CD4-positive, alpha-beta T cell treated with Interleukin-15 for 4 hours (primary cell): ENCODE measurements around the gene ARSG.
A peak's percentile ranks its signal among the peaks of the same experiment; 100 is the strongest.

Experiments used
- DNase-seq: peaks from one replicate; pipeline ENCODE4 v3.0.0-alpha.2; 2020; ENCODE audit warnings: low spot score

ARSG gene

DNA sequence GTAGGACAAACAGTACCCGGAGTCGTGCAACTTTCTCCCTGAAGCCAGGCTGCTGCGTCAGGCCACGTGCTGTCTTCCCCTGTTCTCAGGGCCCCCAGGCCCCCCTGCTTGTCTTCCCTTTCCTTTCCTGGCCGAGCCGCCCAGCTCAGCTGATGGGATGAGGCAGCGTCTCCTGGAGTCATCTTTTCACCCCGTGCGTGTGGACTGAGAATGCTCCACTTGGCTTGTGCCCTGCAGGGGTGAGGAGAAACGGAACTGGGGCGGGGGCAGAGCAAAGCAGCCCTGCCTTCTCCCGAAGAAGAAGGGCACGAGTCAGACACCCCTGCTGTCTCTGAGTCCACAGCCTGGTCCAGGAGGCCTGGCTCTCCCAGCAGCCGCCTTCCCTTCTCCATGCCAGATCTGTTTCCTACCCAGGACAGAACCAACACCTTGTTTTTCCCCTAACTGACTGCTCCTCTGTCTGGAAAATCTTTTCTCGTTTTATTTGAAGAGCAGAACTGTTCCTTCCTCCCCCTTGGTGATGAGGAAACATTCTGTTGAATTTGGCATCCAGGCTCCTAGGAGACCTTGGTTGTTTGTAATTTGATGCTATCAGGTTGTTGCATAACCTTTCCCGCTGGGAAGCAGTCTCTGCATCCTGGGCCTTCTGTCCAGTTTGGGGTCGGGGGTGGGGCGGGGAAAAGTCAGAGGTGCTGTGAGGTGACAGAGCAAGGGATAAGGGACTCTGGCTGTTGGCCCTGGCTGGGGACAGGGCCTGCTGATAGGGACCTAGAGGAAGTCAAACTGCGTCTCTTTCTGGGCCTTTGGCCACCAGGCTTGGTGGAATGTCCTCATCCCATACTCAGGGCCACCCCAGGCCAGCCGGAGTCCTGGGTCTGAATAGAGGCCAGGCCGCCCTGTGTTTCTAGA is 87.2 kb downstream of the ARSG start:
- DNase-seq, result no peak

DNA sequence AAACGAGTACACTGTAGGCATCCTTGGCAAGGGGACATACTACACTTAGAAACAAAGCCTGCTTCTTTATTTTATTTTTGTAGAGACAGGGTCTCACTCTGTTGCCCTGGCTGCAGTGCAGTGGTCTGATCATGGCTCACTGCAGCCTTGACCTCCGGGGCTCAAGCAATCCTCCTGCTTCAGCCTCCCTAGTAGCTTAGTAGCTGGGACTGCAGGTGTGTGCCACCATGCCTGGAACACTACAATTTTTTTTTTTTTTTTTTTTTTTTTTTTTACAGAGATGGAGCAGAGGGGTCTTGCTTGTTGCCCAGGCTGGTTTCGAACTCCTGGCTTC is 87.8 kb downstream of the ARSG start:
- DNase-seq, result no peak

DNA sequence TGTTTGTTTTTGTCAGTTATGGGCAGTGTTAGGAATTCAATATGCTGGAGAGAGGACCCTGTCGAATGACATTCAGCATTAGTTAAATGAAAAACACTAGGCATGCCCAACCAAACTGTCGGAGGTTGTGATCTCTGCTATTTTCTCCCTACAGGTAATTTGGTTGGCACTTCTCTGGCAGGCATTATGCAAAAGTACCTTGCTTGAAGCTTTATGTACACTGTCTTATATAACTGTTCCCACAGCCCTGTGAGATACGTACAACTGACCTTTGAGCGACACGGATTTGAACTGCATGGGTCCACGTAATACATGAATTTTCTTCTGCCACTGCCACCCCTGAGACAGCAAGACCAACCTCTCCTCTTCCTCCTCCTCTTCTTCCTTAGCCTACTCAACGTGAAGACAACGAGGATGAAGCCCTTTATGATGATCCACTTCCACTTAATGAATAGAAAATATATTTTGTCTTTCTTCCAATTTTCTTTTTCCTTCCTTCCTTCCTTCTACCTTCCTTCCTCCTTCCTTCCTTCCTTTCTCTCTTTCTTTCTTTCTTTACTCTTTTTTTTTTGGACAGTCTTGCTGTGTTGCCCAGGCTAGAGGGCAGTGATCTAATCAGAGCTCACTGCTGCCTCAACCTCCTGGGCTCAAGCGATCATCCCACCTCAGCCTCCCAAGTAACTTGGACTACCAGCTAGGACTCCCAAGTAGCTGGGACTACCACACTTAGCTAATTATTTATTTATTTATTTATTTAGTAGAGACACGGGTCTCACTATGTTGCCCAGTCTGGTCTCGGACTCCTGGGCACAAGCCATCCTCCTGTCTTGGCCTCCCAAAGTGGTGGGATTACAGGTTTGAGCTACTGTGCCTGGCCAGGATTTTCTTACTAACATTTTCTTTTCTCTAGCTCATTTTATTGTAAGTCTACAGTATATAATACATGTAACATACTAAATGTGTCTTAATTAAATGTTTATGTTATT is 88.7 kb downstream of the ARSG start:
- no peak for DNase-seq

- DNase-seq, result no peak
These were observed 90.0 kb downstream of the ARSG start for GRCh38 chr17:68381076-68381900.

DNA sequence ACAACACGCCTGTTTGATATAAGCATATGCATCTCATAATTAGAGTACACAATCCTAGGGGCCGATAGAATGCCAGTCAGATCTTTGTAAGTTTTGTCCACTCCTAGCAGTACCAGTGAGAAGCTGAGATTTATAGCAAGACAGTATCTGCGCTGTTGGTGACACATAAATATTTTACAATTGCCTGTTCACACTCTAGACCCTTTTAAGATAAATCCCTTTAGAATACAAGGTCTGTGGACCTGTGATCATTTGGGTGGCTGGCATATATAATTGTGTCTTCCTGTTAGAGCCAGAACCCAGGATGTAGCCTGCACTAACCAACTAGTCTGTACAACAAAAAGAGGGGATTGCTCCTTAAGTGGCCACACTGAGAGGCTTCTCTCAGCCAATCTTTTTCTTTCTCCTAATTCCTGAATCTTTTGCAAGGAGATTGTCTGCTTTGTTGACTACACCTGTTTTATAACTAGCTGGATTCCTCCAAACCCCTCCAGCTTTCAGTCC is 91.3 kb downstream of the ARSG start:
- no peak for DNase-seq

DNA sequence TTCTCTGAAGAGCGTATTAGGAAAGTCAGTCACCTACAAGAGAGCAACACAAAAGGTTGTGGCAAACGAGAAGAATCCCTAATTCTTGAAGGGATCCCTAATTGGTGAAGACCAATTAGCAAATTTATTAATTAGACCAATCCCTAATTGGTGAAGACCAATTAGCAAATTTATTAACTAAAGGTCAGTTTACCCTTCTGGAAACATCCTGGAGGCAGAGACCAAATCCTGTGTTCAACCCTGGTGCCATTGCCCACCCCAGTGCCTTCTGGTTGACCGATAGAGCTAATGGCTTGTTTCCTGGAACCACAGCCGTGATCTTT is 91.8 kb downstream of the ARSG start:
- no peak for DNase-seq

DNA sequence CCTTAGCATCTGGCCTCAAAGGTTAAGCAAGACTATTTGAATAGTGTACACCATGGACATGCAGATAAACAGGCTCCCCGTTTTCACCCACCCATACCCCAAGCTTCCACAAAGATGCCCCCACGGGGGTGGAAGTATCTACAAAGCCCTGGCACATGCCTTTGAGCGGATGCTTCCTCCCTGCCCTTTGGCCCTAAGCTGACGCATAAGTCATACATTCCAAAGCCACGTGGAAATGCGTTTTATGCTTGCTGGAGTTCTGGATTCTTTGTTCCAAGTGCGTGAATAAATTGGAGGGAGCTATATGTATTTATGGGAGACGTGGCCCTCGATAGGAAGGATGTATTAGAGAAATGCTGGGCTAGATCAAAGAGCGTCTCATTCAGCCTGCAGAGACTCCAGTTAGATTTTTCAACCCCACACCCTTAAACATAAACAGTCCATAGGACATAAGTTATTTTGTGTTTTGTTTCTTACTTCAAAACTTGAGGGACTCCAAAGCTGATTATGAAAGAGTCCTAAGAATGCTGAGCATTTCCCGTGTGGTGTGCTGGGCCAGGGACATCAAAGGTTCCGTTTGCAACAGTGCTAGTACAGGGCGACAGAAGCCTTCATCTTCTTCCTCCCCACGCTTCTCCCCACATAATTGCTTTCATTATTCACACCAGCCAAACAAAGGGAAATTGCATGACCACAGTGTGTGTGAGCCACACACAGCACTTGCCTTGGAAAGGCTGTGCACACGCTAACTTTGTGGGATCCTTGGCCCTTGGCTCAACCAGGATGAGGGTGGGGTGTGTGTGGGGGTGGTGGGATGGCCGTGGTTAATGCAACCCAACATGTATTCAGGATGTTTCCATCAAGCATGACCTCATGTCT is 92.4 kb downstream of the ARSG start:
- peak; percentile 27 for DNase-seq

- DNase-seq, result no peak
These were observed 93.2 kb downstream of the ARSG start for GRCh38 chr17:68384471-68384870.

GRCh38 chr17:68384941-68385340 is 93.6 kb downstream of the ARSG start:
- DNase-seq, result no peak

DNA sequence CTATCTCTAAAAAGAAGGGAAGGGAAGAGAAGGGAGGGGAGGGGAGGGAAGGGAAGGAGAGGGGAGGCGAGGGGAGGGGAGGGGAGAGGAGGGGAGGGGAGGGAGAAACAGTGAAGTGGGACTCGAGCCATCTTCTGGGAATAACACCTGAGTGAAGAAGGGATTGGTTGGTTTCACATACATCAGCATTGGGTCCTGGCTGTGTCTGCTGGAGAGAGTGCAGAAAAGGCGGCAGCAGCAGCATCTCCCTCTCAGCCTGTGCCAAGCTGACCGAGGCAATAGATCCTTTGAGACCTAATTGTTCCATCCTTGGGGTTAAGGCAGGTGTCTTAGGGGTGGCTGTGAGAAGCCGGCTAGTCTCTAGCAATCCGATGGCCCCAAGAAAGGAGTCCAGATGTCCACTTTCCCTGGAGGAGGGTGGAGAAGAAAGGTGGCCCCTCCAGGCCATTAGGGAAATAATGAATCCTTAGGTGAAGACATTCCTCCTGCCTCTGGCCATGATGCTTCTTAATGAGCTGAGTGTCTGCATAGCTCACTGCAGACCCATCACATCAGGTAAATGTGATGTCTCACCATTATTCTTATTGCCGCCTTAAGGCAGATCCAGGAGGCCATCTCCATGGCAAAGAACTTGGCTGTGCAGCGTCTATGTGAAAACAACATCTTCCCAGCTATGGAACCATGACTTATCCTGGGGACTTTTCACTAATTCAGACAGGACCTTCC is 94.4 kb downstream of the ARSG start:
- DNase-seq, result no peak

- DNase-seq, result no peak
These were observed 96.3 kb downstream of the ARSG start for GRCh38 chr17:68387435-68388218.

DNA sequence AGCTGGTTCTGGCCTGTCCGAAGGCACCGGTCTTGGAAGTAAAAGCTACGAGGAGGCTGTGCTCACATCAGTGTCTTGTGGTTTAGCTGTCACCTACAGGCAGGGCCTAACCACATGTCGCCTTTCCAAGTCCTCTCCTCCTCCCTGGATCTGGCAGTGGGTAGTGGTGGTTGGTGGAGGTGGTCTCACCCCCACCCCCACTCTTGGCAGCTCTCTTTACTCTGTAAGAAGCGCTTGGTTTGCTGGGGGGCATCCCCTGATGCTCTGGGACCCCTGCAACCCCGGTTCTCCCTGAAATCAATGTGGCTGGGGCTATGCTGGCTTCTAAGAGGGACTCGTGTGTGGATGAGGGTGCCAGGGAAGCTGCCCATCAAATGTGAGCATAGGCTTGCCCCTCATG is 97.7 kb downstream of the ARSG start:
- no peak for DNase-seq

DNA sequence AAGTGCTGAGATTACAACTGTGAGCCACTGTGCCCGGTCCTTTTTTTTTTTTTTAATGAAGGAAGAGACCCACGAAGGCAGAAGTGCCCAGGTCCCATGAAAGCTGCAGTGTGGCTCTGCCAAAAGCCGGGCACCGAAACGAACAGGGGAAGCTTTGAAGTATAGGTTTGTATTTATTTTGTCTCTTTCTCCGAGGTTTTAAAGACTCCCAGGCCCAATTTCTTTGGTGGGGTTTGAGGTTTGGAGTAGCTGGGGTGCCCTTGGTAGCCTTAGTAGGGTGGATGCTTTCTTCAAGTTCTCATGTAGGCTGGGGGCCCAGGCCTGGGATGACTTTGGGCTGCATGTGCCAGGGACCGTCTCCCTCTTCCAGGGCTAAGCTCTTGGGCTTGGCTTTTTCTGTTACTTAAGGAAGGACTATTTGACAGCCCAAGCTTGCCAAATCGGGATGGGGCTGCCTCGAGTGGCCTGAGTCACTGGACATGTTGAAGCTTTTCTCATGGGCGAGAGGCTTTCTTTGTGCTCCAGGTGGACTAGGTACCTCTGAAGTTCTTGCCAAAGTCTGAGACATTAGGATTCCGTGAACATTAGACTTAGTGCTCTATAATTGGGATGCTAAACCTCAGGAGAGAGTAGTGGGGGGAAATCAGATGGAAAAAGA is 99.7 kb downstream of the ARSG start:
- DNase-seq, result no peak

DNA sequence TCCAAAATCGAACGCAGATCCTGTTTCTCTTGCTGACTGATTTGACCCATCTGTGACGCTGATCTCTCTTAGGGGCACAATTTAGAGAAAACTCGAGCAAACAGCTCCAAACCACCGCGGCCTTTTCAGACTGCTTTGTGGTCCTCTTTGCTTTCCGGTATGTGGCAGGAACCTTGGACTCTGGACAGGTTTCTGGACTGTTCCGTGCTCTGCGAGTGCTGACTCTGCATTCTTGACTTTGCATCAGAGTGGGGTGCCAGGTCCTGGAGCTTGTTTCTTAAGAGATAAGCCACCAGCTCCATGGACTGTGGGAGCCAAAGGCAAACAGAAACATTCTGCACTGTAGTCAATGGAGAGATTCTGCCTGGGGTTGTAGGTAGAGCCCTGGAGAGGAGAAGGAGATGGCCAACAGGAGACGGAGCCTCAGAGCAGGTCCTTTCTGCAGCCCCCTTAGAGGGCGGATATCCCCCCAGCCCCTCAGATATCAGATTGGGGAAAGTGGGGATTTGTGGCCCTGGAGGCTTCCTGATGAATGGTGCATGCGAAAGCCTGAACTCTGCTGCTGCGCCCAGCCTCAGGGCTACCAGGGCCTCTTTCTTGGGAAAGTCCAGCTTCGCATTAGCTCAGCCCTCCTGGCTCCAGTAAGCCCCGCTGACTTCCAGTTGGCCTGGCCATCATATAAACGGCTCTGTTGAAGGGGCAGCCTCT is 100.4 kb downstream of the ARSG start:
- no peak for DNase-seq

DNA sequence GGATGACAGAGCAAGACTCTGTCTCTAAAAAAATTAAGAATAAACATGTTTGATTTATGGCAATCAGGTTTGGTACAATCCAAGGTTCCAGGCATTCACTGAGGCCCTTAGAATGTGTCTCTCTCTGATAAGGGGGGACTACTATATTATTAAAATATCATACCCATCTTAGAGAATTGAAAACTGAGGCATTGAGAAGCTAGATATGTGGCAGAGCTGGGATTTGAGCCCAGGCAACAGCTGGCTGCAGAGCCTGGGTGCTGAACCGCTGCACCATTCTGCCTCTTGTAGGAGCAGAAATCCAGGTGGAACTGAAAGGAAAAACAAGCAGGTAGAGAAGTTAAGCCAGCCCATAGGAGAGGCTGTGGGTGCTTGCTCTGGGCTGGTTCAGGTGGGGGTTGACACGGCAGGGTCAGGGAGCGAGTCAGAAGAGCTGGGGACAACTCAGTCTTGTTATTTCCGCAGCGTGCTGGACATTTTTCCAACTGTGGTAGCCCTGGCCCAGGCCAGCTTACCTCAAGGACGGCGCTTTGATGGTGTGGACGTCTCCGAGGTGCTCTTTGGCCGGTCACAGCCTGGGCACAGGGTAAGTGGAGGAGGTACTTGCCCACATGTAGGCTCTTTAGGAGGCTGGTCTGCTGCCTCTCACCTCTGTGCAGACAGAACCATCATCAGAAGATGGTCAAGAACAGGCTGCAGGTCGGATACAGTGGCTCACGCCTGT is 103.5 kb downstream of the ARSG start:
- DNase-seq, result no peak

GRCh38 chr17:68396226-68397107 is 105.2 kb downstream of the ARSG start:
- DNase-seq, result no peak

DNA sequence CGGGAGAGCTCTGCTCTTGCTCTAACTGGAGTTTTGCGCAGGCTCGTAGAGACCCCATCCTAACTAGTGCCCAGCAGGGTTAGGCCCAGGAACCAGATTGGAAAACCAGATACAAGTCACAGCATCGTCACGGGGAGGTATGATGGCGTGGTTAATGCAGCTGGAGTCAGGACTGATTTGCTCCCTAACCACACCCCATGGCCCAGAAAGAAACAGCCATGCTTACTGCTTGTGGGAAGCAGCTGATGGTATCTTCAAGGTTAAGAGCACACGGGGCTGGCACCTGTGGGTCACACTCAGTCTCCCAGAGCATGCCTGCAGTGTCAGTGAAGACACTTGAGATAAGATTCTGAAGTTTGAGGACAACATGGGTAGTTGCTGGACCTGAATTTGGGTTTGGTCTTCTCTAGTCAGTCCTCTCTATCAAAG is 105.8 kb downstream of the ARSG start:
- DNase-seq, result no peak
